ENCODE results near the gene THAP8.
A peak's percentile ranks its signal among the peaks of the same experiment; 100 is the strongest.
"Not testable (repeated sequence)": the region's sequence is repeated elsewhere in the genome, so short reads cannot be mapped to it uniquely, and the experiment has no call there.

The THAP8 gene, protein sequence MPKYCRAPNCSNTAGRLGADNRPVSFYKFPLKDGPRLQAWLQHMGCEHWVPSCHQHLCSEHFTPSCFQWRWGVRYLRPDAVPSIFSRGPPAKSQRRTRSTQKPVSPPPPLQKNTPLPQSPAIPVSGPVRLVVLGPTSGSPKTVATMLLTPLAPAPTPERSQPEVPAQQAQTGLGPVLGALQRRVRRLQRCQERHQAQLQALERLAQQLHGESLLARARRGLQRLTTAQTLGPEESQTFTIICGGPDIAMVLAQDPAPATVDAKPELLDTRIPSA

DNA sequence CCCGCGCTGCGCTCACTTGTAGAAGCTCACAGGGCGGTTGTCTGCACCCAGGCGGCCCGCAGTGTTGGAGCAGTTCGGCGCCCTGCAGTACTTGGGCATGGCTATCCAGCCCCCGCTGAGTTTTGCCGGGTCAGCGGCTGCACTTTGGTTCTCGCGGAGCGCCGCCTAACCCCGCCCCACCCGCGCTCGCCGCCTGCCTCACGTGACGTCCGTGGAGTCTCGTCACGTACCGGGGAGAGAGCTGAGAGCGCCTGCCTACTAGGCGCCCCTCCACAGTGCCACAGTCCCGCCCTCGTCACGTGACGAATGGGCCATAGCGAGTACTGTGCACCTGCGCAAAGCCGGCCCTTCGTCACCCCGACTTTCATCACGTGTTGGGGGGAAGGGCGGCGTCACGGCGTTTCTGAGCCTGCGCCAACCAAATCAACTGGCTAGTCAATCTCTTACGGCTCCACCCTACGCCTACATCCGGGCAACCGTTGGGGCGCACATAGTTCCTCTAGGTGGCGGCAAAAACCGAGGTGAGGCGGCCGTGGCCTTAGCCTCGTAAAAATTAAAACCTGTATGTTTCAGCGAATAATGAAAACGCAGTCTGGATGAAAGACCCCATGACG, at the start of gene THAP8:
Gene THAP8, minus strand, starts transcription at position 167 of the 614 bp plus-strand sequence. Its CDS starts 68 bp downstream, at position 99.
- DNase-seq: peak; percentile 99 to 100

DNA sequence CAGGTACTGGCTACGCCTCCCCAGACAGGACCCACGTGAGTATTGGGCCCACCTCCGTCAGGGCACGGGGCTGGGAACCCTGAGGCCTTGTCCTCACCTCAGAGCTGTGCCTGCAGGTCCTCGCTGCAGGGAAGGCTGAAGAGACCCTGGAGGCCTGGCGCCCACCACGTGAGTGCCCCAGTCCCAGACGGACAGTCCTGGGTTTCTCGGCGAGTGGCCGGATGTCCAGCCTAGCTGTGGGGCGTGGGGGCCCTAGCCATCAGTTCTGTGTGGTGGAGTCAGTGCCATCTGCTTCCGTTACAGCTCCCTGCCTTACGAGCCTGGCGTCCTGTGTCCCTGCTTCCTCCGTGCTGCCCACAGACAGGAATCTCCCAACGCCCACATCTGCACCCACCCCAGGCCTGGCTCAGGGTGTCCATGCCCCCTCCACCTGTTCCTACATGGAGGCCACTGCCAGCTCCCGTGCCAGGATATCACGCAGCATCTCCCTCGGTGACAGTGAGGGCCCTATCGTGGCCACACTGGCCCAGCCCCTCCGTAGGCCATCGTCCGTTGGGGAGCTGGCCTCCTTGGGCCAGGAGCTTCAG, 49.0 kb upstream of the THAP8 start:
- DNase-seq: no peak

DNA sequence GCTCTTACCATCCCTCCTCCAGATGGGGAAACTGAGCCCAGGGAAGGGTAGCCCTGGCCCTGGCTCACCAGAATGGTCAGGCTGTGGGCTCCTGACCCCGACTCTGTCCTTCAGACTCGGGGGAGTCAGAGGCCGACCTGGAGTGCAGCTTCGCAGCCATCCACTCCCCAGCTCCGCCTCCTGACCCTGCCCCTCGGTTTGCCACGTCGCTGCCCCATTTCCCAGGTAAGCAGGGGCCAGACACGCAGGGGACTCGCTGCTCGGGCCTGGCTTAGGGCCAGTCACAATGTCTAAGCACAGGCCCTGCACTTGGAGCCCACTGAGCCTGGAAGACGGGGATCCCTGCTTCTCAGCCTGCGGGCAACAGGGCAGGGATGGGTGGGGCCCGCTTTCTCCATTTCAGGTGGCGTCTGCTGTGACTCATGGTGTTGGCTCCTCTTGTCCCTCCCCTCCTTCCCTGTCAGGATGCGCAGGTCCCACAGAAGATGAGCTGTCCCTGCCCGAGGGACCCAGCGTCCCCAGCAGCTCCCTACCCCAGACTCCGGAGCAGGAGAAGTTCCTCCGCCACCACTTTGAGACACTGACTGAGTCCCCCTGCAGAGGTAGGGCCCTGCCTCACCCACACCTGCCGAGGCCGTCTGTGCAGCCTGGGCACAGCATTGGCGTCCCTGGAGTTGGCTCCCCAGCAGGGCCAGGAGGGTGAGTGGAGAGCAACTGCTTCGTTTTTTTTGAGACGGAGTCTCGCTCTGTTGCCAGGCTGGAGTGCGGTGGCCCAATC, 47.7 kb upstream of the THAP8 start:
- no peak for DNase-seq

GRCh38 chr19:36100476-36100875, 46.4 kb upstream of the THAP8 start:
- DNase-seq: no peak

DNA sequence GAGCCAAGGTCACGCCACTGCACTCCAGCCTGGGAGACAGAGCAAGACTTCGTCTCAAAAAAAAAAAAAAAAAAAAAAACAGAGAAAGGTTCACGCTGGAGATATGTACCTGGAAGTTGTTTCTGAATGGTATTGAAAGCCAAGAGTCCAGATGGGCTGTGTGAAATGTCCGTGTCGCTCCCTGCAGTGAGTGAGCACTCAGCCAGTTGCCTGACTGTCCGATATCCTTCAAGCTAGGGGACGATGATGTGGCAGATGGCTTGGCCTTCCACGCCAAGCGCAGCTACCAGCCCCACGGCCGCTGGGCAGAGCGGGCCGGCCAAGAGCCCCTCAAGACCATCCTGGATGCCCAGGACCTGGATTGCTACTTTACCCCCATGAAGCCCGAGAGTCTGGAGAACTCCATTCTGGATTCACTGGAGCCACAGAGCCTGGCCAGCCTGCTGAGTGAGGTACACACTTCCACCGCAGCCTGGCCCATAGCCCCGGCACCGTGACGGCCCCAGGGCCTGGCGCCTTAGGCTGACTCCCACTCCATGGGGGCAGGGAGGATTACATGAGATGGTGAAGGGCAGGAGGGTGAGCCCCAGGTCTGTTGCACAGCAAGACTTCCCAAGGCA, 45.2 kb upstream of the THAP8 start:
- no peak for DNase-seq

- DNase-seq: no peak
Observed at GRCh38 chr19:36097036-36097435, 43.0 kb upstream of the THAP8 start.

DNA sequence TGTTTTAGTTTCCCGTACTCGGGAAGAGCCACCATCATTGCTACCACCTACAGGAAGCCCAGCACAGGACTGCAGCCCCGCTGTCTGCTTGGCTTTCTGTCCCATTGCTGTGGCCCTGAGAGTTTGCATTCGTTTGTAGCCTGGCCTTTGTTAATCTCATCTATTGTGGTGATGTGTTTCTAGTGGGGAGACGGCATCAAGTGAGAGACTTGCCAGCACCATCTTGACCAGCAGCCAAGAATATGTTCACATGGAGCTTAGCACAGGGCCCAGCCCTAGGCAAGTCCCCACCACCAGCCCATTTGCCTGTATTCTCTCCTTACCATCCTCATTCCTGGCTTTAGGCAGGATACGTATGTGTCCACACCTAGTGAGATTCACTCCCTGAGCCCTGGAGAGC, 39.6 kb upstream of the THAP8 start:
- DNase-seq: no peak

GRCh38 chr19:36093146-36093662, 39.1 kb upstream of the THAP8 start:
- no peak for DNase-seq

GRCh38 chr19:36092566-36092965, 38.5 kb upstream of the THAP8 start:
- no peak for DNase-seq

DNA sequence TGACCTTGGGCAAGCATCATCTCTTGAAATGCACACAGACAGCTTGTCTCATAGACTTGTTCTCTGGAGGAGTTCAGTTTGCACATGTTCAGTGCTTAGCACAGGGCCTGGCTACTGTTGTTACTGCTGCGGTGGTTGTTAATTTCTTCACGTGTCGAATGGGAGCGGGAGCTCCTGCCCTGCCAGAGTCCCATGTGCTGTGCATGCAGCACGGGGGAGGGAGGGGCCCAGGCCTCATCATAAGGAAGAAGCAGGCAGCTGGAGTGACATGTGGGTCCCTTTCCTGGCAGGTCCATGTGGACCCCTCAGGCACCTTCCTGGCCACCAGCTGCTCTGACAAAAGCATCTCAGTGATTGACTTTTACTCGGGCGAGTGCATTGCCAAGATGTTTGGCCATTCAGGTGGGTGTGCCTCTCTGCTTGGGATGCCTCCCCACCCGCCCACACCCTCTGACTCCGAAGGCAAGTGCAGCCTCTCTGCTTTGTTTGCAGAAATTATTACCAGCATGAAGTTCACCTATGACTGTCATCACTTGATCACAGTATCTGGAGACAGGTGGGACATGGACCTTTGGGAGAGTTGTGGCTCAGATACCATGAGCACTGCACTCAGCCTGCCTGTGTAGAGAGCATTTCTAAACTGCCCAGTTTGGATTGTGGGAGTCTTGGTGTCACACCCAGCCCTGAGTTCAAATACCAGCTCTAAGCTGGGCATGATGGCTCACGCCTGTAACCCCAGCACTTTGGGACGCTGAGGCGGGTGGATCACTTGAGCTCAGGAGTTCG, 37.0 kb upstream of the THAP8 start:
- no peak for DNase-seq

DNA sequence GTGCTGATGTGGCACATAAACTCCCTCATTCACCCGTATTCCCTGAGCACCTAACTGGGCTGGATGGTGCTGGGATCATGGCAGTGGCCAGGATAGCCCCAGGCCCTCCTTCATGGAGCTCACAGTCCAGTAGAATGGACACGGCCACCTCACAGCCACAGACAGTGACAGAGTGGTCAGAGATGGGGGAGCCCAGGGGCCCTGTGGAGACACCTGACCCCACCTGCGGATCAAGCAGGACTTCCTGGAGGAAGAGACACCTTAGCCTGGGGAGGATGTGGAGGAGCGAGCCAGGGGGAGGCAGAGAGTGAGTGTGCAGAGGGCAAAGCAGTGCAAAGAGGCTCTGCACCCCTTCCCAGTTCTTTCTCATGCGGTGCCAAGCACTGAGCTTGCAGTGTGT, 35.8 kb upstream of the THAP8 start:
- no peak for DNase-seq

DNA sequence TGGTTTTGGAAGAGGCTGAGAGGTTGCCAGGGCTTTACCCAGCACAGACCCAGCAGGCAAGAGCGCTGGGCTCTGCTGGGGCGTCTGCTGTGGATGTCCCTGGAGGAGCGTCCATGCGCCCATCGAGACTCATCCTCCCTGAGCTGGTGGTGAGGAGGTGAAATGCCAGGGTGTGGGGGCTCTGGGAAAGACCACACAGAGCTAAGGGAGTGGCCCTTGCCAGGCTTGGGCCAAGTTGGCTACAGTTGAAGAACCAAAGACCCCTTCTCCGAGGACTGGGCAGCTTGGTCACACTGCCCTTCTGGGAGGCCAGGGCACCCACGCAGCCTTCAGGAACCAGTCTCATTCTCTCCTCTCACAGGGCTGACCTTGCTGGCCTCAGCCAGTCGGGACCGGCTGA, 32.2 kb upstream of the THAP8 start:
- no peak for DNase-seq

DNA sequence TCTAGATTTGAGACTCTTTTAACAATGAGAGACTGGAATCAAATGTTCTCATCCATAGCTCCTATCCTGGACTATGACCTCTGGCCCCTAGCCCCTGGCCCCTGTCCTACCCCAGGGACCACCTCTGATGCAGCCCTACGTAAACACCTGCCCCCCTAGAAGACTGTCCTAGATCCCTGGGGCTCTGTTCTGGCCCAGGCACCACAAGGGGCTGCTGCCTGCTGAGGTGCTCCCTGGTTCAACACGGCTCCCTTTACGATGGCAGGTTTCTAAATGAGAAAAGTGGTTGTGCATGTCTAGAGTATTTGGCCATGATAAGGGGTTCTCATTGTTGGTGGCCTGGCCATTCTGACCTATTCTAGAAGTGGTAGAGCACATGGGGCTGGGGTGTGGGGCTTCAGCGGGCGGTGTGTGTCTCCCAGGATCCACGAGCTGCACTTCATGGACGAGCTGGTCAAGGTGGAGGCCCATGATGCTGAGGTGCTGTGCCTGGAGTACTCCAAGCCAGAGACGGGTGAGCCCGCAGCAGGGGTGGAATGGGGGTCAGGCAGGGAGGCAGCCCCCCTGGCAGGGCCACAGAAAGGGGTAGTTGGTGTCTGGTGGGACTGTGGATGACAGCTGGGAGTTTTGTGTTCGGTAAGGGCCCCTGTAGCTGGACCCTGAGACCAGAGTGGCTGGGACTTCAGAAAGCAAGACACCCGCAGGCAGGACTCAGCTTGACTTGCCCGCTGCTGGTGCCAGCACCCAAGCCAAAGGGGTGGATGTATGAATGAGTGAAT, 30.3 kb upstream of the THAP8 start:
- no peak for DNase-seq

GRCh38 chr19:36082916-36083315, 28.8 kb upstream of the THAP8 start:
- no peak for DNase-seq

- no peak for DNase-seq
Observed at GRCh38 chr19:36081894-36082293, 27.8 kb upstream of the THAP8 start.

DNA sequence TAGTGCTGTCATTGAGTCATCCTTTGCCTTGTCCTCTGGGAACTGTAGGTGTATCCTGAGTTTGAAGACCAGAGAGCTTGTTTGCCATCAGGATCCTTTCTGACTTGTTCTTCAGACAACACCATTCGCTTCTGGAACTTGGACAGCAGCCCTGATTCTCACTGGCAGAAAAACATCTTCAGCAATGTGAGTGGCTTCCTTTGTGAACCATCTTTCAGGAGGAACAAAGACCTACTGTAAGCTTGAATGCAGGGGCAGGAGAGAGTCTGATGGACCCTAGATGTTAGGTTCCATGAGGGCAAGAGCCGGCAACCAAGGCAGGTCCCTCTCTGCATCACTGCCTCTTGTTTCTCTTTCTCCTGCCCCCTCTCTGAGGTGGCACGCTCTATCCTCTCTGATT, 27.3 kb upstream of the THAP8 start:
- no peak for DNase-seq

DNA sequence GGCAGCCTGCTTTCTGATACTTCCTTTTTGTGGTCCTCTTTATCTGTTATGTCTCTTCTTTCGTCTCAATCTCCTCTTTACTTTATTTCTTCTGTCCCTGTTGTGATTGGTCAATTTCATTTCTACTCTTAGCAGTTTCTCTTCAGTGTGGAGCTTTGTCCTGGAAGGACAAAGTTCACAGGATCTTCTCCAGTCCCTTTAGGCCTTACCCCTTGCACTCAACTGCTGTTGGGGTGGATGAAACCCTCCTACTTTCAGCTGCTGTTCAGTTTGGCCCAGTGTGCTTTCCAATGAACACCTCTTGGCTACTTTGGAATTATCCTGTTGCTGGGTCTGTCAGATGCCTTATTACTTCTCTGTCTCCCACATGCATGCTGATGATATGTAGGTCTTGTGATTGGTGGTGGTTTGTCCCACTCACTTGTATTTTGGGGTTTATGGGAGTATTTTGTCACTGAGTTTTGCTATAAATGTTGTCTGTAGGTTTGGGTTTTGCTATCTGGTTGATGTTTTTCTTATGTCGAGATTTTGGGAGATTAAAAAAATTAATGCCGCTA, 25.4 kb upstream of the THAP8 start:
- no peak for DNase-seq

GRCh38 chr19:36073121-36073876, 19.2 kb upstream of the THAP8 start:
- DNase-seq: no peak

GRCh38 chr19:36072081-36072480, 18.0 kb upstream of the THAP8 start:
- DNase-seq: no peak

- DNase-seq: not testable (repeated sequence)
Observed at GRCh38 chr19:36068810-36069499, 14.9 kb upstream of the THAP8 start.

Data from NCI-H524 (cell line).